Measurements from ENCODE around the gene GNPTG. TPM values are rescaled to one million over a fixed set of nuclear protein-coding genes. Genes with fewer than 3 reads are reported as not detected.

The GNPTG gene
- total RNA-seq, 1 experiment from 2014 or later = 37.3 TPM

- no peaks in the 10 kb centered on the region for H3K4me1 ChIP-seq
- TF ChIP-seq, protein P1, sequence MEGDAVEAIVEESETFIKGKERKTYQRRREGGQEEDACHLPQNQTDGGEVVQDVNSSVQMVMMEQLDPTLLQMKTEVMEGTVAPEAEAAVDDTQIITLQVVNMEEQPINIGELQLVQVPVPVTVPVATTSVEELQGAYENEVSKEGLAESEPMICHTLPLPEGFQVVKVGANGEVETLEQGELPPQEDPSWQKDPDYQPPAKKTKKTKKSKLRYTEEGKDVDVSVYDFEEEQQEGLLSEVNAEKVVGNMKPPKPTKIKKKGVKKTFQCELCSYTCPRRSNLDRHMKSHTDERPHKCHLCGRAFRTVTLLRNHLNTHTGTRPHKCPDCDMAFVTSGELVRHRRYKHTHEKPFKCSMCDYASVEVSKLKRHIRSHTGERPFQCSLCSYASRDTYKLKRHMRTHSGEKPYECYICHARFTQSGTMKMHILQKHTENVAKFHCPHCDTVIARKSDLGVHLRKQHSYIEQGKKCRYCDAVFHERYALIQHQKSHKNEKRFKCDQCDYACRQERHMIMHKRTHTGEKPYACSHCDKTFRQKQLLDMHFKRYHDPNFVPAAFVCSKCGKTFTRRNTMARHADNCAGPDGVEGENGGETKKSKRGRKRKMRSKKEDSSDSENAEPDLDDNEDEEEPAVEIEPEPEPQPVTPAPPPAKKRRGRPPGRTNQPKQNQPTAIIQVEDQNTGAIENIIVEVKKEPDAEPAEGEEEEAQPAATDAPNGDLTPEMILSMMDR (IDR thresholded peaks at IDR 0.05; ENCODE audit: insufficient read depth in 1 of 2, low read depth in 1 of 2, low read length in 1 of 2, severe bottlenecking in 1 of 2, unreplicated experiment in 1 of 2) = no peak
- H3K36me3 ChIP-seq (ENCODE audit: control insufficient read depth, insufficient read depth, low read length) = no peaks in the 10 kb centered on the region
- CTCF ChIA-PET = interaction anchor here (0.6 kb wide), 1 partner anchor 14 kb away, joined by 4 read pairs; no protein-coding TSS in a partner anchor
- no peak overlapping the region for H3K4me3 Mint-ChIP-seq (ENCODE audit: unreplicated experiment)
- H3K27ac Mint-ChIP-seq (ENCODE audit: unreplicated experiment) = peak overlapping the region; percentile 19
- intact Hi-C loops (cut with micrococcal nuclease; ENCODE audit: unreplicated experiment) = no loop called here
- peaks cover 11% of the 10 kb centered on the region for H3K4me1 Mint-ChIP-seq (ENCODE audit: low read depth, unreplicated experiment)
- no peaks in the 10 kb centered on the region for H3K9me3 Mint-ChIP-seq (ENCODE audit: unreplicated experiment)
- BruUV-seq (replicated peaks) = no TSS peak
- H3K9me3 ChIP-seq = no peaks in the 10 kb centered on the region
- POLR2A ChIA-PET = no interaction called here
- no peaks in the 10 kb centered on the region for H3K27me3 Mint-ChIP-seq (ENCODE audit: insufficient read depth, unreplicated experiment)
- H3K36me3 Mint-ChIP-seq (ENCODE audit: insufficient read depth, unreplicated experiment) = peaks cover 67% of the 10 kb centered on the region
- H3K4me3 ChIP-seq (ENCODE audit: low read depth, low read length) = no peak overlapping the region
- H3K27me3 ChIP-seq (replicated peaks; ENCODE audit: control insufficient read depth, insufficient read depth, low read length) = no peaks in the 10 kb centered on the region
- no peak for DNase-seq
Measured at GRCh38 chr16:1356061-1356900, 4.5 kb downstream of the GNPTG start.

- Mint-ChIP-seq H3K9me3 (ENCODE audit: unreplicated experiment) (no peaks in the 10 kb centered on the region), H3K36me3 (ENCODE audit: insufficient read depth, unreplicated experiment) (peaks cover 60% of the 10 kb centered on the region), H3K4me1 (ENCODE audit: low read depth, unreplicated experiment) (peaks cover 9% of the 10 kb centered on the region), H3K4me3 (ENCODE audit: unreplicated experiment) (no peak overlapping the region), H3K27me3 (ENCODE audit: insufficient read depth, unreplicated experiment) (no peaks in the 10 kb centered on the region), H3K27ac (ENCODE audit: unreplicated experiment) (no peak overlapping the region)
- intact Hi-C loops (cut with micrococcal nuclease; ENCODE audit: unreplicated experiment) = no loop called here
- no peak for DNase-seq
- Histone ChIP-seq H3K4me3 (ENCODE audit: low read depth, low read length) (no peak overlapping the region), H3K27me3 (replicated peaks; ENCODE audit: control insufficient read depth, insufficient read depth, low read length) (no peaks in the 10 kb centered on the region), H3K36me3 (ENCODE audit: control insufficient read depth, insufficient read depth, low read length) (peaks cover 3% of the 10 kb centered on the region), H3K9me3 (no peaks in the 10 kb centered on the region), H3K4me1 (no peaks in the 10 kb centered on the region)
- POLR2A ChIA-PET = no interaction called here
- TF ChIP-seq, protein P1 (IDR thresholded peaks at IDR 0.05; ENCODE audit: insufficient read depth in 1 of 2, low read depth in 1 of 2, low read length in 1 of 2, severe bottlenecking in 1 of 2, unreplicated experiment in 1 of 2) = no peak
- BruUV-seq (replicated peaks) = no TSS peak
- CTCF ChIA-PET = no interaction called here
Measured at GRCh38 chr16:1357906-1358566, 6.3 kb downstream of the GNPTG start.

- ChIA-PET CTCF (no interaction called here), POLR2A (no interaction called here)
- Mint-ChIP-seq H3K27ac (ENCODE audit: unreplicated experiment) (no peak overlapping the region), H3K36me3 (ENCODE audit: insufficient read depth, unreplicated experiment) (peaks cover 73% of the 10 kb centered on the region), H3K4me1 (ENCODE audit: low read depth, unreplicated experiment) (no peaks in the 10 kb centered on the region), H3K27me3 (ENCODE audit: insufficient read depth, unreplicated experiment) (no peaks in the 10 kb centered on the region), H3K4me3 (ENCODE audit: unreplicated experiment) (no peak overlapping the region), H3K9me3 (ENCODE audit: unreplicated experiment) (no peaks in the 10 kb centered on the region)
- no TSS peak for BruUV-seq (replicated peaks)
- intact Hi-C loops (cut with micrococcal nuclease; ENCODE audit: unreplicated experiment) = no loop called here
- Histone ChIP-seq H3K9me3 (no peaks in the 10 kb centered on the region), H3K4me1 (no peaks in the 10 kb centered on the region), H3K4me3 (ENCODE audit: low read depth, low read length) (no peak overlapping the region), H3K27me3 (replicated peaks; ENCODE audit: control insufficient read depth, insufficient read depth, low read length) (no peaks in the 10 kb centered on the region), H3K36me3 (ENCODE audit: control insufficient read depth, insufficient read depth, low read length) (peaks cover 3% of the 10 kb centered on the region)
- TF ChIP-seq, protein P1 (IDR thresholded peaks at IDR 0.05; ENCODE audit: insufficient read depth in 1 of 2, low read depth in 1 of 2, low read length in 1 of 2, severe bottlenecking in 1 of 2, unreplicated experiment in 1 of 2) = no peak
- DNase-seq = no peak
Measured at GRCh38 chr16:1361685-1362360, 10.1 kb downstream of the GNPTG start.
